Right lobe of liver (tissue), 6 donors: ENCODE data around the gene TSHR. TPM values are rescaled to one million over a fixed set of nuclear protein-coding genes. Genes with fewer than 3 reads are reported as not detected.
"Not testable (repeated sequence)": the region's sequence is repeated elsewhere in the genome, so short reads cannot be mapped to it uniquely, and the experiment has no call there.

Source experiments
- ATAC-seq, 4 donors: fragments of 200-7000 bp; cut with Tn5 transposase; one replicate each; pipeline ENCODE4 v1.9.1; 2020; ENCODE audit warnings: mild to moderate bottlenecking in 4 of 4, moderate library complexity in 4 of 4
- DNase-seq, 3 donors: peaks; one replicate each; pipeline ENCODE4 v3.0.0-alpha.2; 2020
- H3K27ac ChIP-seq, 3 donors: fragments of 200-600 bp; one replicate each; pipeline ENCODE4 v1.8.0; 2022
- H3K27me3 ChIP-seq, 2 donors: fragments of 200-600 bp; one replicate each; pipeline ENCODE4 v1.8.0; 2022
- H3K36me3 ChIP-seq, 4 donors: fragments of 200-600 bp; sonication (generic) in 1 of 4; one replicate each; pipeline versions ENCODE4 v1.5.1 to v1.8.0; 2017 to 2022; ENCODE audit warnings: control low read depth in 1 of 4
- H3K4me1 ChIP-seq, 4 donors: fragments of 200-600 bp; sonication (generic) in 1 of 4; one replicate each; pipeline versions ENCODE4 v1.5.1 to v1.8.0; 2017 to 2022; ENCODE audit warnings: control low read depth in 1 of 4
- H3K4me3 ChIP-seq, 3 donors: fragments of 200-600 bp; one replicate each; pipeline ENCODE4 v1.8.0; 2022
- H3K9me3 ChIP-seq, 4 donors: fragments of 200-600 bp; sonication (generic) in 1 of 4; one replicate each; pipeline versions ENCODE4 v1.5.1 to v1.8.0; 2017 to 2022; ENCODE audit warnings: control low read depth in 1 of 4
- POLR2A ChIP-seq: fragments of 450-650 bp; IDR thresholded peaks from one replicate; pipeline ENCODE4 v1.6.1; 2017; ENCODE audit warnings: antibody characterized with exemption, mild to moderate bottlenecking
- WGBS: methylation state at CpG from one replicate; pipeline ENCODE4 v1.1.6; 2018; ENCODE audit warnings: low coverage, low lambda C conversion rate; ENCODE audit not compliant: insufficient coverage; ENCODE audit errors: missing lambda C conversion rate; 5-methylcytosine and 5-hydroxymethylcytosine counted together
- intact Hi-C, 2 donors: fragments of 100-400 bp; cut with DNase I; formaldehyde crosslinking; loops; one replicate each; pipeline versions ENCODE4 v1.11.2 to v1.14.1; 2022
- long read RNA-seq: library from polyadenylated mRNA; unstranded; transcript quantifications from one replicate; pipeline ENCODE4 v2.0.0, GENCODE V29; 2019
- total RNA-seq, 6 experiments: library from RNA; depleted of rRNA in 2 of 6; stranded (reverse); fragments of >200 nt in 2 of 6; fragmentation: NEBNext Ultra II Directional in 3 of 6; extraction: Animal tissue kit (Norgen Biotek cat#: 25700) in 3 of 6; gene quantifications; one replicate each; pipeline versions ENCODE4 v1.1.0 to v1.2.4, GENCODE V29; 2016 to 2023
- TF ChIP-seq, protein P1 (sequence below), 4 donors: fragments of 200-600 bp in 3 of 4; fragments of 450-650 bp in 1 of 4; IDR thresholded peaks; one replicate each; pipeline versions ENCODE4 v1.5.1 to v1.8.0; 2016 to 2022; ENCODE audit warnings: antibody characterized with exemption in 4 of 4, mild to moderate bottlenecking in 2 of 4
- donor health status: DM: no; HTN: yes; CAD: no.
- donor health status: DM: no; HTN: no; CAD: no.
- donor health status: DM: no; HTN: no; CAD: no.
- donor health status: DM: no; HTN: yes; CAD: no.
- donor health status: DM: no; HTN: yes; CAD: no.

The TSHR gene
- under 1 TPM in 1 of 6 experiments, not detected in 5; 0.37 TPM for total RNA-seq
- long read RNA-seq, result 0 reads

- Histone ChIP-seq H3K4me3 (peak within 1 kb of the TSS; percentile 44 to 57 (median 53)), H3K27ac (no peak within 1 kb of the TSS), H3K36me3 (no peaks in the 10 kb centered on the region), H3K27me3 (no peaks in the 10 kb centered on the region), H3K9me3 (no peaks in the 10 kb centered on the region), H3K4me1 (peaks cover 0 to 17% (median 0%) of the 10 kb centered on the region in 4 donors)
- 11% methylated on average over 5 of the region's 21 CpGs for WGBS
- peak; percentile 23 to 38 (median 32) for ATAC-seq
- intact Hi-C loops, result no loop called here
- DNase-seq, result peak in 2 of 3 donors; percentile 23 to 56
- TF ChIP-seq, protein P1, sequence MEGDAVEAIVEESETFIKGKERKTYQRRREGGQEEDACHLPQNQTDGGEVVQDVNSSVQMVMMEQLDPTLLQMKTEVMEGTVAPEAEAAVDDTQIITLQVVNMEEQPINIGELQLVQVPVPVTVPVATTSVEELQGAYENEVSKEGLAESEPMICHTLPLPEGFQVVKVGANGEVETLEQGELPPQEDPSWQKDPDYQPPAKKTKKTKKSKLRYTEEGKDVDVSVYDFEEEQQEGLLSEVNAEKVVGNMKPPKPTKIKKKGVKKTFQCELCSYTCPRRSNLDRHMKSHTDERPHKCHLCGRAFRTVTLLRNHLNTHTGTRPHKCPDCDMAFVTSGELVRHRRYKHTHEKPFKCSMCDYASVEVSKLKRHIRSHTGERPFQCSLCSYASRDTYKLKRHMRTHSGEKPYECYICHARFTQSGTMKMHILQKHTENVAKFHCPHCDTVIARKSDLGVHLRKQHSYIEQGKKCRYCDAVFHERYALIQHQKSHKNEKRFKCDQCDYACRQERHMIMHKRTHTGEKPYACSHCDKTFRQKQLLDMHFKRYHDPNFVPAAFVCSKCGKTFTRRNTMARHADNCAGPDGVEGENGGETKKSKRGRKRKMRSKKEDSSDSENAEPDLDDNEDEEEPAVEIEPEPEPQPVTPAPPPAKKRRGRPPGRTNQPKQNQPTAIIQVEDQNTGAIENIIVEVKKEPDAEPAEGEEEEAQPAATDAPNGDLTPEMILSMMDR (IDR thresholded peaks at IDR 0.05), result no peak
- no peak for TF ChIP-seq POLR2A
Measured at GRCh38 chr14:80955416-80955941, at the start of gene TSHR. TSS of gene TSHR (plus strand) at chr14:80955621. CDS start at chr14:80955681, 60 bp downstream.

DNA sequence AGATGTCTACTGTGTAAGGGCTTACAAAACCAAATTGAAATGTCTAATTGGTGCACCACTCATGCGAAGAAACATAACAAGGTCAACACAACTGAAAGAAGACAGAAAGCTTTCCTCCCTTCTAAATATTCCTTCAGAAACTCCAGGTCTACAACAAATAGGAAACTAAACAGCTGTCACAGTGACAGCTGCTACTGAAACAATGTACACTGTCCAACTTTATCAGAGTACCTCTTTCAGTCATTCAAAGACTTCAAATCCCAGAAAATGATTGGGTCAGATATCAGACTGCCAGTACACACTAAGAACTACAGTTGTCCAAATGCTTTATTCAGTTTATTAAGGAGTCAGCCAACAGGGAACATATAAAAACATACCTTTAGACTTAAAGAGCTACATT, 49.1 kb upstream of the TSHR start:
- DNase-seq, result no peak
- Histone ChIP-seq H3K9me3 (no peaks in the 10 kb centered on the region), H3K27me3 (no peaks in the 10 kb centered on the region), H3K4me1 (no peaks in the 10 kb centered on the region), H3K27ac (no peak overlapping the region), H3K36me3 (no peaks in the 10 kb centered on the region), H3K4me3 (no peak overlapping the region)
- intact Hi-C loops, result no loop called here
- TF ChIP-seq, protein P1 (IDR thresholded peaks at IDR 0.05), result no peak
- no peak for ATAC-seq
- 32% methylated on average over 1 of the region's 1 CpG for WGBS

DNA sequence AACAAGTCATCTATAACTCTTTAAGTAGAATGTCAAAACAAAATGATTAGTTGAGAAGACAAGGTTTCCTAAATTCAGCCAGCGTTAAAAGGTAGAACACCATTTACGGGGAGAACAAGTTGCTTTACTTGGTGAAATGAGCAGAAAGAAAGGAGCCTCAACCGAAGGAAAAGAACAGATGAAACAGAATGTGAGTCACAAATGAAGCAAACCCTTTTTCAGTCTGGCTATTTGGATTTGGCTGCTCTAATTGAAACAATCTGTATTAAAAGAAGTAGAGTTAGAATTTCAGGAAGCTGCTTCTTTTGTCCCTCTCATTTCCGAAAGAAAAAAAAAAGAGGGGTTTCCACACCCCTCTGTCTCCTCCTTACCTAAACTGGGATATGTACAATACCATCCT, 48.5 kb upstream of the TSHR start:
- H3K27me3 ChIP-seq, result no peaks in the 10 kb centered on the region
- ATAC-seq, result no peak

GRCh38 chr14:80912013-80912412, 43.4 kb upstream of the TSHR start:
- H3K9me3 ChIP-seq, ATAC-seq, H3K27me3 ChIP-seq, DNase-seq, intact Hi-C loops, H3K4me3 ChIP-seq, H3K4me1 ChIP-seq, H3K36me3 ChIP-seq, H3K27ac ChIP-seq: not testable (repeated sequence)
- WGBS, result 96% methylated on average over 4 of the region's 11 CpGs

More for the DNA sequence above, 48.5 kb upstream of the TSHR start:
- no peak for DNase-seq
- H3K4me3 ChIP-seq, result no peak overlapping the region
- no peaks in the 10 kb centered on the region for H3K4me1 ChIP-seq
- H3K27ac ChIP-seq, result no peak overlapping the region
- TF ChIP-seq POLR2A, result no peak
- TF ChIP-seq, protein P1 (IDR thresholded peaks at IDR 0.05), result no peak
- intact Hi-C loops, result no loop called here
- no peaks in the 10 kb centered on the region for H3K9me3 ChIP-seq
- no peaks in the 10 kb centered on the region for H3K36me3 ChIP-seq
- WGBS, result 82% methylated on average over 4 of the region's 4 CpGs

- no peak for ATAC-seq
- DNase-seq, result no peak
- Histone ChIP-seq H3K36me3 (no peaks in the 10 kb centered on the region), H3K4me3 (no peak overlapping the region), H3K27ac (no peak overlapping the region), H3K9me3 (no peaks in the 10 kb centered on the region), H3K4me1 (no peaks in the 10 kb centered on the region), H3K27me3 (no peaks in the 10 kb centered on the region)
- 86% methylated on average over 3 of the region's 3 CpGs for WGBS
- intact Hi-C loops, result no loop called here
- TF ChIP-seq, protein P1 (IDR thresholded peaks at IDR 0.05), result no peak
- no peak for TF ChIP-seq POLR2A
Measured at GRCh38 chr14:80919622-80920021, 35.8 kb upstream of the TSHR start.
